ENCODE measurements around the gene IGSF21.

Gene IGSF21

DNA sequence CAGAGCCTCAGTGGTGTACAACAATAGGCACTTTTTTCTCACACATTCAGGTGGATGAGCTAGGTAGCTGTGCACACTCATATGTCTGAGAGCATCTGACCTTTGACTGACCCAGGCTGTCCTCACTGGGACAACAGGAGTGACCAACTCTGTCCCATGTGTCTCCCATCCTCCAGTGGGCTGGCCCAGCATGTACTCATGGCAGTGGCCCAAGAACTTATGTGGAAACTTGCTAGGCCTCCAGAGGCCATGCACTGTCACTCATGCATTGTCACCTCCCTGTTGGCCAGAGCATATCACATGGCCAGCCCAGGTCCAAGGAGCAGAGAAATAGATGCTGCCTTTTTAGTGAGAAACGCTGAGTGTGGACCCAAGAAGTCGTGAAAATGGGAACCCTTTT, 158.8 kb downstream of the IGSF21 start:
- Mint-ChIP-seq H3K4me3 (no peak overlapping the region), H3K36me3 (ENCODE audit: low read depth) (no peaks in the 10 kb centered on the region), H3K4me1 (no peaks in the 10 kb centered on the region), H3K27me3 (peaks cover 4% of the 10 kb centered on the region), H3K27ac (no peak overlapping the region), H3K9me3 (no peaks in the 10 kb centered on the region)
- DNase-seq = no peak
- ATAC-seq = no peak

DNA sequence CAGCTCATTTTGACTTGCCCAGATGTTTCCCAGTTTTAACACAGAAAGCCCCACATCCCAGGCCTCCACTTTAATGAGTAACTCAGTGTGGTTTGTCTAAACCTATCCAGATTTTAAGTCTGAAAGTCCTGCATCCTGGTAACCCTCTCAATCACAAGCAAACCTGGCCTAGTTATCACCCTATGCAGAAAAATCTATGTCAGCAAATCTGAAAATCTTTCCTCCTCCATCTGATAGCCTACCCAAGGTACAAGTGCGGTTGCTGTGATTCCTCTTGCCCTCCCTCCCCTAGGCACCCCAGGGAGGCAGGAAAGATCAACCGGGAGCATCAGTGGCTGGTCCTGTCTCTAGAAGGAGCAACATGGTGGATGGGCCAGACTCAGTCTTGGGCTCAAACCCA, 163.7 kb downstream of the IGSF21 start:
- Mint-ChIP-seq H3K9me3 (no peaks in the 10 kb centered on the region), H3K4me1 (no peaks in the 10 kb centered on the region), H3K36me3 (ENCODE audit: low read depth) (no peaks in the 10 kb centered on the region), H3K4me3 (no peak overlapping the region), H3K27me3 (peaks cover 2% of the 10 kb centered on the region), H3K27ac (no peak overlapping the region)
- DNase-seq = no peak
- no peak for ATAC-seq

DNA sequence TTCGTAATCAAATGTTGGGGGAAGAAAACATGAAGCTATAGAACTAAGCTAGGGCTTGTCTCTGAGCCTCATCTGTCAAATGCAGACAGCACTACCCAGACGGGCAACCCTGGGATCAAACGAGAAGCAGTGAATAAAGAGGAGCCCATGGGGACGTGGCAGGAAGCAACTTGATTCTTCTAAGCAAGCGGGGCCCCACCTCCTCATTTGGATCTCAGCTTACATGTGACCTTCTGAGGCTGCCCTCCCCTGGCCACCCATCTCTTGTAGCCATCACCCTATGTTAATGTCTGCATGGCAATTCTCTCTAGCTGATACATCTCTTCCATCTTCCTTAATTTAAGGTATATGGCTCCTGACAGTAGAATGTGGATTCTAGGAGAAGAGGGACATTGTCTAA, 171.3 kb downstream of the IGSF21 start:
- Mint-ChIP-seq H3K4me1 (no peaks in the 10 kb centered on the region), H3K27me3 (peaks cover 16% of the 10 kb centered on the region), H3K27ac (no peak overlapping the region), H3K36me3 (ENCODE audit: low read depth) (no peaks in the 10 kb centered on the region), H3K4me3 (no peak overlapping the region), H3K9me3 (no peaks in the 10 kb centered on the region)
- ATAC-seq (no peak), DNase-seq (no peak)

DNA sequence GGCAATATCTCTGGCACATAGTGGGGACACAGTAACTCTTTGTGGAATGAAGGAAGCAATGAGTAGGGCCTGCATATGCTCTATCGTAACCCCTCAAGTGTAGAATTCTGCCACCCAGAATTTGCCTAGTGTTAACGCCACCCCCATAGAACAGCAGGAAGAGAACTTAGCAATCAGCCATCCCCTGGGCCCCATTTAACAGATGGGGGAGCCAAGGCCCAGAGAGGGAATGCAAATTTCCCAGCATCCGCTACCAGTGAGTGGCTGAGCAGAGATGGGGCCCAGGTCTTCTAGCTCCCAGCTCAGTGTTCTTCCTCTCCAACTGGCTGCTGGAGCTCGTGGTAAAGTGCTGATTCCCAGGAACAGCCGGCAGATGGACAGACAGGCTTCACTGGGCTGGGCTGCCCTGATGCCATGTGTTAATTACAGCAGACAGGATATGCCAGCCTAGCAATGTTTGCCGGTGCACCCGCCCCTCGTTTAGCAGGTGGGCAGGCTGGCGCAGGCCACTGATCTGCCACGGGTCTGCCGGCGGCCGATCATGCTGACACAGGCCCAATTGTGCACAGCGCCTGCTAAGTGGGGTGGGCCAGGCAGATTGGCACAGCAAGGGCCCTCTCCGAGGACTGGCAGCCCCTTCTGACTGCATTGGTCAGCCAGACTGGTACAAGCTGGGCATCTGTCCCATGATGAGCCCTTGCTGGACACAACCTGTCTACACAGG, 171.9 kb downstream of the IGSF21 start:
- H3K4me3 Mint-ChIP-seq = no peak overlapping the region
- H3K27ac Mint-ChIP-seq = no peak overlapping the region
- no peaks in the 10 kb centered on the region for H3K36me3 Mint-ChIP-seq (ENCODE audit: low read depth)
- no peaks in the 10 kb centered on the region for H3K4me1 Mint-ChIP-seq
- peaks cover 17% of the 10 kb centered on the region for H3K27me3 Mint-ChIP-seq
- ATAC-seq (no peak), DNase-seq (no peak)
- H3K9me3 Mint-ChIP-seq = no peaks in the 10 kb centered on the region

DNA sequence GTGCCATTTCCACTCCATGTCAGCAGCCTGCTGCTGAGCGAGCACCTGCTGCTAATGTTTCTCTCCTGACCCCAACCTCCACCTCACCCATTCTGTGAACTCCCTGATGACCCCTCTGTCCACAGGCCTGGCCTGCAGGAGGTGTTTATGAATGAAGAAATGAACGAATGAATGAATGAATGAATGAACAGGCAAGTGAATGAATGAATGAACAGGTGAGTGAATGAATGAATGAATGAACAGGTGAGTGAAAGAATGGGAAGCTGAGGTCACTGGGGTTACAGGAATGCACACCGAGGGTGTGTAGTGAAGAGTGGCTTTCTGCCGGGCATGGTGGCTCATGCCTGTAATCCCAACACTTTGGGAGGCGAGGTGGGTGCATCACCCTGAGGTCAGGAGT, 173.4 kb downstream of the IGSF21 start:
- no peaks in the 10 kb centered on the region for H3K36me3 Mint-ChIP-seq (ENCODE audit: low read depth)
- ATAC-seq (no peak), DNase-seq (no peak)
- H3K4me1 Mint-ChIP-seq = no peaks in the 10 kb centered on the region
- no peak overlapping the region for H3K27ac Mint-ChIP-seq
- no peaks in the 10 kb centered on the region for H3K9me3 Mint-ChIP-seq
- peaks cover 20% of the 10 kb centered on the region for H3K27me3 Mint-ChIP-seq
- no peak overlapping the region for H3K4me3 Mint-ChIP-seq

DNA sequence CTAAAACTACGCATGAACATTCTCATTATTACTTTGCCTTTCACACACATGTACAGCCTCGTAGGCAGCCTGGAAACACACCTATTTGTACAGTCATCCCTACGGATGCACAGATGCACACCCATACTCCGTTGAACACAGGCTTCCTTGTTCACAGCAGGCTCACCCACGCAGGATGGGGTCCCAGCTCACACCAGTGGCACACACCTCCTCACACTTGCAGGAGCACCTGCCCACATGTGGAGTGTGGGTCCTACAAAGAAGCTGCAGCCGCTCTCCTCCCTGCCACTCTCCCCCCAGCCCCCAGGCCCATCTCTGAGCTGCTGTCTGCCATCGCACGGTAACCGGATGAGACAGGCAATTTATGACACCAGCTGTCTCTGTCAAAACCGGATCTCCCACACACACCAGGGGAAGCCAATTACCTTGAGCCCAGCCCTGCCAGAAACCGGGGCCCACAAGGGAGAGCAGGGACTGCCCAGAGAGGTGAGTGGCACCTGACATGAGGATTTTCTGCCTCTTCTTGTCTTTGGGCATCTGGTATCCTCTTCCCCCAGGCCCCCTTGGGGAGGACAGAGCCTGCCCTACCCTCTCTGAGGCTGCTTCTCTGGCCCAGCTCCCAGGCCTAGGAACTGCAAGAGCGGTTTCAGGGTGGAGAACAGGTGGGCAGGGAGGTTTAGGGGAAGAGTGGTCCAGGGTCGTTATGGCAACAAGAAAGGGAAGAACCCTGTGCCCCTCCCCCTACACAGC, 175.4 kb downstream of the IGSF21 start:
- DNase-seq = no peak
- no peak for ATAC-seq
- no peaks in the 10 kb centered on the region for H3K4me1 Mint-ChIP-seq
- H3K9me3 Mint-ChIP-seq = no peaks in the 10 kb centered on the region
- H3K27me3 Mint-ChIP-seq = peaks cover 18% of the 10 kb centered on the region
- H3K4me3 Mint-ChIP-seq = no peak overlapping the region
- no peaks in the 10 kb centered on the region for H3K36me3 Mint-ChIP-seq (ENCODE audit: low read depth)
- no peak overlapping the region for H3K27ac Mint-ChIP-seq

DNA sequence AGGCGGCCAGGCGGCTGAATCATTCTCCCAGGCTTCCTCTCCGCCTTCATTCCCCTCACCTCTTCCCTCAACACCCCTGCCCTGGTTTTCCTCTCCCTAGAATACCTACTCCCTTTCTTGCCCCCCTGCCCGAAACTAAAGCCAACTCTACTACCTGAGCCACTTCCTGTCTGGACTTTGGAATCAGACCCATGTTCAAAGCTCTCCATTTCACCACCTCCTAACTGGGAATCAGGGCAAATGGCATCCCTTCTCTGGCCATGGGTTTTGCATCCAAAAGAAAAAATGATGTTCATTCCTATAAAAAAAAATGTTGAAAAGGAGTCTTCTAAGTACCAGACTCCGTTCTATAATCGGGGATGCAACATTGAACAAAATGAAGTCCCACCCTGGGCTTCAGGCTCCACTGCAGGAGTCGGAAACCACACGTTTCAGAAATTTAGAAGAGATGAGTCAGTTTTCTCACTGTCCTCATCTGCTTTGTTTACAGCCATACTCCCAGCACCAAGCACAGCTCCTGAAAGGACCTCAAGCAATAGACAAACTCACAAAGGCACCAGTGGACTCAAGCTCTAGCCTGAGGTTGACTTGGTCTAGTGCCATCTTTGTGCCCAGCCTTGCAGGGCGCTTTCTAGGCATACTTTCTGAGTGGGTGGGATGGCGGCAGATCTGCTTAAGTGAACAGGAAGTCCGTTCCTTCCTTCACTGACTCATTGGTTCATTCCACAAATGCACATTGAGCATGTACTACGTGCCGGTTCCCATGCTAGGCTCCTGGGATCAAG, 176.2 kb downstream of the IGSF21 start:
- H3K27ac Mint-ChIP-seq = no peak overlapping the region
- DNase-seq (no peak), ATAC-seq (no peak)
- H3K36me3 Mint-ChIP-seq (ENCODE audit: low read depth) = no peaks in the 10 kb centered on the region
- H3K9me3 Mint-ChIP-seq = no peaks in the 10 kb centered on the region
- H3K27me3 Mint-ChIP-seq = peaks cover 18% of the 10 kb centered on the region
- H3K4me3 Mint-ChIP-seq = no peak overlapping the region
- H3K4me1 Mint-ChIP-seq = no peaks in the 10 kb centered on the region

DNA sequence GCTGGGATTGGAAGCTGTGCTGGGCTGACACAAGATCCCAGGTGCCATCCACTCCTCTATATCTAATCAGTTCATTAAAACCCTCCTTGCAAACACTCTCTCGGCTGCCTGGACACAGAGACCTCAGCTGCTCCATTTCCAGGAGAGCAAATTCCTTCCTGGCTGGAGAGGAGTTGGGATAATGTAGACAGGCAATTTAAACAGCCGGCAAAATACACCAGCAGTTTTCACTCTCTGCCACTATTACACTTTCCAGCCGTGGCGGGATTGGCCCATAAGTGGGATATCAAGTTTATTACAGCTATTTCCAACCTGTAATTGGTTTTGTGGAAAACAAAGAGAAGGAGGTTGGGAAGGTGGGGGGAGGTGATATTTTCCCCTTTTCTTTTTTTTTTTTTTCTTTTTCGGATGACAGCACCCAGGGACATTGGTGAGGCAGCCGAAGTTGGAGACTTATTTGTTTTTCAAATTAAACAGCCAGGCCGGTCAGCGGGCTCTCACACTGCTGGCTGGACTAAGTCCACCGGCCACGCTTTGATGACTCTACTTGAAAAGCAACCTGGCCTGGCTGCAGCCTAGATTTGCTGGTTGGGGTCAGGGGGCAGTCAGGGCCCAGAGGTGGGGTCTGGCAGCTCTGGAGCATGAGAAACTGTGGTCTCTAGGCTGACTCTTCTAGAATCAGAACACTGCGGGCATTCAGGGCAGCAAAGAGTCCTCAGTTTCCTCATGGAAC, 177.4 kb downstream of the IGSF21 start:
- H3K4me1 Mint-ChIP-seq = no peaks in the 10 kb centered on the region
- no peak for DNase-seq
- no peak overlapping the region for H3K4me3 Mint-ChIP-seq
- H3K27ac Mint-ChIP-seq = no peak overlapping the region
- no peak for ATAC-seq
- H3K9me3 Mint-ChIP-seq = no peaks in the 10 kb centered on the region
- H3K27me3 Mint-ChIP-seq = peaks cover 18% of the 10 kb centered on the region
- no peaks in the 10 kb centered on the region for H3K36me3 Mint-ChIP-seq (ENCODE audit: low read depth)

DNA sequence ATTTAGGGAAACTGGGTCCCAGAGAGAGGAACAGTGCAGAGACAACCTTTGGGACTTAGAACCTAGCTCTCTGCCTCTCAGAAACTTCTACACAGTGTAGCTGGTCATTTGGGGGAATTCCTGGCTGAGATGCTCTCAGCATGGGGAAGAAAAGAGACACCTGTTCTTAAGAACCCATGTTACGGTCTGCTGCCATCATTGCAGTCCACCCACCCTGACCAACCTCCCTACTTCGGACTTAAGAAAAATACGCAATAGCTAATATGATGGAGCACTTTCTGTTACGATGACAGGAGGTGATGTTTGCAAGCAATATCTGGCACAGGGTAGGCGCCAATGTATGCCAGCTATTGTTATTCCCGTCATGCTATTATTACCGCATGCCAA, 177.9 kb downstream of the IGSF21 start:
- no peaks in the 10 kb centered on the region for H3K4me1 Mint-ChIP-seq
- H3K4me3 Mint-ChIP-seq = no peak overlapping the region
- no peaks in the 10 kb centered on the region for H3K36me3 Mint-ChIP-seq (ENCODE audit: low read depth)
- DNase-seq (no peak), ATAC-seq (no peak)
- H3K27me3 Mint-ChIP-seq = peaks cover 20% of the 10 kb centered on the region
- no peak overlapping the region for H3K27ac Mint-ChIP-seq
- H3K9me3 Mint-ChIP-seq = no peaks in the 10 kb centered on the region

DNA sequence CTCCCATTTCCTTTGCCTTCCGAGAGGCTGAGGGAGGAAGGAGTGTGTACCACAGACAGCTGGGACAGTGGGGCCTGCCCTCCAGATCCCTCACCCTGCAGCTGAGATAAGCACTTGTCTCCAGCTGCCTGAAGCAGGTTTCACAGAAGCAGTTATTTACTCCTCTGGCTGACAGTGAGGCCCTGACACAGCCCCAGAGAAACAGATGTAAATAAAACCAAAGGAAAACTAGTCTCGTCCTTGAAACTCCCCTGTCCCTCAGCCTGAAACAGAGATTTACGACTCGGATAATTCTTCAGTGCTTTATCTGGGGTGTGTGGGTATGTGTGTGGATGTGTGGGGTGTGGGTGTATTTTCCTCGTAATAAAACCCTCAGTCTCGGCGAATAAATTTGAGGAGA, 181.1 kb downstream of the IGSF21 start:
- Mint-ChIP-seq H3K9me3 (no peaks in the 10 kb centered on the region), H3K4me1 (no peaks in the 10 kb centered on the region), H3K4me3 (no peak overlapping the region), H3K27me3 (peaks cover 18% of the 10 kb centered on the region), H3K27ac (no peak overlapping the region), H3K36me3 (ENCODE audit: low read depth) (no peaks in the 10 kb centered on the region)
- DNase-seq = no peak
- ATAC-seq = no peak

DNA sequence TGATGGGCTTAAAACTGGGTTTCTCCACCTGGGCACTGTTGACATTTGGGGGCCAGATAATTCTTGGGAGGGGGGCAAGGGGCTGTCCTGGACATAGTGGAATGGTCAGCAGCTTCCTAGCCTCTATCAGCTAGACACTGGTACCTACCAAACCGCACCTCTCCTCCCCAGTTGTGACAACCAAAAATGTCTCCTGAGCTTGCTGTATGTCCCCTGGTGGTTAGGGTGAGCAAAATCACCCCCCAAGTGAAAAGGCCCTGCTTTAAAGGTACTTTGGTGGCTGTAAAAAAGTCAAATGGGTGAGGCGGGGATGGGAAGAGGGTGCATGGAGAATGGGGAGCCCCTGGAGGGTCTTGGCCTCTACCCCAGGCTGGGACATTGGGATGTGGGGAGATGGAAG, 182.0 kb downstream of the IGSF21 start:
- DNase-seq (no peak), ATAC-seq (no peak)
- Mint-ChIP-seq H3K27ac (no peak overlapping the region), H3K9me3 (no peaks in the 10 kb centered on the region), H3K4me1 (no peaks in the 10 kb centered on the region), H3K36me3 (ENCODE audit: low read depth) (no peaks in the 10 kb centered on the region), H3K27me3 (peaks cover 21% of the 10 kb centered on the region), H3K4me3 (no peak overlapping the region)

DNA sequence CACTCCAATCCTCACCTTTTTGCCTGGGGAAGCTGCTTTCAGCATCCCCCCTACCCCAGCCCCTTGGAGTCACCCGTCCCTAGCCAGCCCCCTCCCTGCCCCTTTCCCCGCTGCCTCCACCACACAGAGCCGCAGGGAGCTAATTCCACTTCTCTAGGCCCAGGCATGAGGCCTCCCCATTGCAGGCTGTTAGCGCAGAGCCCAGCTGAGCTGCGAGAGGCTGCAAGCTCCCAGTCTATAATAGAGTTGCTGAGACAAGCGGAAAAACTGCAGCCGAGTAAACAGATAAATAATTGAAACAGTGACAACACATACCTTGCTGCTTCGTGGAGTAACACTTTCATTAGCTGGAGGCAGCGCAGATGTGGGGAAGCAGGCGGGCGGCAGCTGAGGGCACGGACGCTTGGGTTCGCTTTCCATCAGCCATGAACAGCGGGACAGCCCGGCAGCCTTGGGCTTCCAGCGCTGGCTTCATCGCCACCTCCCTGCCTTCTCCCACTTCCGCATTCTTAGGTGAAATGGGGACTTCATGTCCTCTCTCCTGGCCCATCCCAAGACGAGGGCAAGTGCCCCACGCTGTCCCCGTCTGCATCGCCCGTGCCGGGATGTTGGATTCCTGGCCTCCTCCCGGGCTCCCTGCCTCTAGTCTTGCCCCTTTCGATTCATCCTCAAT, 183.3 kb downstream of the IGSF21 start:
- no peak overlapping the region for H3K27ac Mint-ChIP-seq
- H3K36me3 Mint-ChIP-seq (ENCODE audit: low read depth) = no peaks in the 10 kb centered on the region
- H3K27me3 Mint-ChIP-seq = peaks cover 22% of the 10 kb centered on the region
- H3K4me1 Mint-ChIP-seq = no peaks in the 10 kb centered on the region
- no peaks in the 10 kb centered on the region for H3K9me3 Mint-ChIP-seq
- ATAC-seq (no peak), DNase-seq (no peak)
- no peak overlapping the region for H3K4me3 Mint-ChIP-seq

DNA sequence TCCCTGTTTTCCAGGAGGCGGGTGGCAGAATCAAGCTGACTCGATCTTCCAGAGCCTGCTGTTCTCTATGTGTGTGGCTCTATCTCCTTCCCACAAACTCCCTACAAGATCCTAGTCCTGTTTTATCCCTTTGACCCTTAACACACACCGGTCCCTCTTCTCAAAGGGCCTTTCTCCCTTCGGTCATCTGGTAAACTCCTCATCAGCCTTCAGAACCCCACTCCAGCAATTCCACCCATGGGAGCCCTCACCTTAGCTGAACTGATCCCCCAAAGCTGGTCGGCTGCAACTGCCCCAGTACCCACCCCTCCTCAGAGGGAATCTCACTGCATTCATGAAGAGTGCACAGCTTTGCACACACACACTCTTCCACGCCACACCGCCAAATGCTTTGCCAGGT, 184.9 kb downstream of the IGSF21 start:
- Mint-ChIP-seq H3K9me3 (no peaks in the 10 kb centered on the region), H3K27me3 (peaks cover 27% of the 10 kb centered on the region), H3K4me1 (no peaks in the 10 kb centered on the region), H3K36me3 (ENCODE audit: low read depth) (no peaks in the 10 kb centered on the region), H3K4me3 (no peak overlapping the region), H3K27ac (no peak overlapping the region)
- DNase-seq = no peak
- no peak for ATAC-seq

DNA sequence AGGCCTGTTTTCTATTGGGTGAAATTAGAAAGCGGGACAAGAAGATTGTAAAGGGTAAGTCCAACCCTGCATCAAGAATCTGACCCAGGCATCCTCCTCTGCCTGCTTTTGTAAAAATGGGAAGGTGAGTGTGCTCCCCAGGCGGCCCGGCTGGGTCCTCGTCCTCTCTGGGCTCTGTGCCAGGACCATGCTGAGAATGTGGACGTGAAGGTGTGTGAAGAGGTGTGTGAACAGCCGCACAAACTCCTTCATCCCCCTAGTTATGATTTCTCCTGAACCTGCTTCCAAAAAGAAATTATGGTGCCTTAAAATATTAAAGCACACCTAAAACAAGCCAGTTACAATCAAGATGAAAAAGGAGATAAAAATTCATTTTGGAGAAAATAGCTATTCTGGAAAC, 185.7 kb downstream of the IGSF21 start:
- Mint-ChIP-seq H3K4me1 (no peaks in the 10 kb centered on the region), H3K27ac (no peak overlapping the region), H3K9me3 (no peaks in the 10 kb centered on the region), H3K36me3 (ENCODE audit: low read depth) (no peaks in the 10 kb centered on the region), H3K27me3 (peaks cover 31% of the 10 kb centered on the region), H3K4me3 (no peak overlapping the region)
- DNase-seq (no peak), ATAC-seq (no peak)
